Measurements from ENCODE around the gene SPAG16.
"Not testable (repeated sequence)": the region's sequence is repeated elsewhere in the genome, so short reads cannot be mapped to it uniquely, and the experiment has no call there.

SPAG16 gene

GRCh38 chr2:213561759-213562158, 277.5 kb downstream of the SPAG16 start:
- DNase-seq = no peak

GRCh38 chr2:213562539-213563180, 278.4 kb downstream of the SPAG16 start:
- no peak for DNase-seq

- no peak for DNase-seq
Measured at GRCh38 chr2:213566846-213567245, 282.6 kb downstream of the SPAG16 start.

- DNase-seq = no peak
Measured at GRCh38 chr2:213609570-213610170, 325.4 kb downstream of the SPAG16 start.

GRCh38 chr2:213627054-213627710, 342.9 kb downstream of the SPAG16 start:
- DNase-seq = no peak

GRCh38 chr2:213627835-213628460, 343.7 kb downstream of the SPAG16 start:
- no peak for DNase-seq

GRCh38 chr2:213640738-213641425, 356.6 kb downstream of the SPAG16 start:
- no peak for DNase-seq

GRCh38 chr2:213644926-213645325, 360.7 kb downstream of the SPAG16 start:
- DNase-seq = no peak

GRCh38 chr2:213649176-213649575, 364.9 kb downstream of the SPAG16 start:
- DNase-seq = no peak

- no peak for DNase-seq
Measured at GRCh38 chr2:213664817-213665216, 380.6 kb downstream of the SPAG16 start.

GRCh38 chr2:213669657-213670056, 385.4 kb downstream of the SPAG16 start:
- no peak for DNase-seq

GRCh38 chr2:213678437-213679218, 394.4 kb downstream of the SPAG16 start:
- no peak for DNase-seq

GRCh38 chr2:213679894-213680293, 395.6 kb downstream of the SPAG16 start:
- DNase-seq = no peak

- no peak for DNase-seq
Measured at GRCh38 chr2:213682276-213682675, 398.0 kb downstream of the SPAG16 start.

GRCh38 chr2:213688133-213688532, 403.9 kb downstream of the SPAG16 start:
- DNase-seq = no peak

- not testable (repeated sequence) for DNase-seq
Measured at GRCh38 chr2:213688825-213689224, 404.6 kb downstream of the SPAG16 start.

GRCh38 chr2:213689585-213689984, 405.3 kb downstream of the SPAG16 start:
- no peak for DNase-seq

GRCh38 chr2:213691351-213691750, 407.1 kb downstream of the SPAG16 start:
- DNase-seq = no peak

GRCh38 chr2:213696442-213696841, 412.2 kb downstream of the SPAG16 start:
- DNase-seq = no peak

- DNase-seq = not testable (repeated sequence)
Measured at GRCh38 chr2:213701365-213701764, 417.1 kb downstream of the SPAG16 start.

- no peak for DNase-seq
Measured at GRCh38 chr2:213703406-213704098, 419.3 kb downstream of the SPAG16 start.

- no peak for DNase-seq
Measured at GRCh38 chr2:213710164-213710563, 425.9 kb downstream of the SPAG16 start.

Data from NCI-H1048 (cell line).